ENCODE results near the gene SCG5.
A peak's percentile ranks its signal among the peaks of the same experiment; 100 is the strongest.

DNA sequence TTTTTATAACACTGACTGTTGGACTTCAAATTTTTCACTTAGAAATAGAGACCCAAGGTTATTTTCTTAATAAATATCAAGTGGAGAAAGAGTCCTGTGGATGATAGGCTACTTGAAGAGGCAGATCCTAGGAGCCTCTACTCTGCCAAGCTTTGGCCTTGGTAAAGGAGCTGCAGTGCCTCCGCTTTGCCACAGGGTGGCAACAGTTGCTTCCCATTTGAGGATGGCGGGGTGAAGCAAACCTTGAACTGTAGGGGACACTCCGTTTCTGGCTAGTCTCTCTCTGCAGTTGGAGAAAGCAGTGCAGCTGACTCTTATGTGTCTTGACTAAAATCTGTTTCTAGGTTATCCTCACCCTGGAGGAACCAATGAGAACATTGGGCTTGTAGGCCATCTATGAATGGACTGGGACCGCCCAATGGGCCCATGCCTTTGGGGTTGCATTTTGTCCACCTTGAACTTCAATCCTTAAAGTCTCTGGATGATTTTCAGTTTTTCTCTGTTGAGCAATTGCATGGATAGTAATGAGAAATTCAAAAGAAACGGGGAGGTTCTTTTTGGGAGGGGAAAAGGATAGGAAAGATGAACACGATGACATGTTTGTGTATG, 9.8 kb downstream of the SCG5 start:
- TF ChIP-seq, protein P1, sequence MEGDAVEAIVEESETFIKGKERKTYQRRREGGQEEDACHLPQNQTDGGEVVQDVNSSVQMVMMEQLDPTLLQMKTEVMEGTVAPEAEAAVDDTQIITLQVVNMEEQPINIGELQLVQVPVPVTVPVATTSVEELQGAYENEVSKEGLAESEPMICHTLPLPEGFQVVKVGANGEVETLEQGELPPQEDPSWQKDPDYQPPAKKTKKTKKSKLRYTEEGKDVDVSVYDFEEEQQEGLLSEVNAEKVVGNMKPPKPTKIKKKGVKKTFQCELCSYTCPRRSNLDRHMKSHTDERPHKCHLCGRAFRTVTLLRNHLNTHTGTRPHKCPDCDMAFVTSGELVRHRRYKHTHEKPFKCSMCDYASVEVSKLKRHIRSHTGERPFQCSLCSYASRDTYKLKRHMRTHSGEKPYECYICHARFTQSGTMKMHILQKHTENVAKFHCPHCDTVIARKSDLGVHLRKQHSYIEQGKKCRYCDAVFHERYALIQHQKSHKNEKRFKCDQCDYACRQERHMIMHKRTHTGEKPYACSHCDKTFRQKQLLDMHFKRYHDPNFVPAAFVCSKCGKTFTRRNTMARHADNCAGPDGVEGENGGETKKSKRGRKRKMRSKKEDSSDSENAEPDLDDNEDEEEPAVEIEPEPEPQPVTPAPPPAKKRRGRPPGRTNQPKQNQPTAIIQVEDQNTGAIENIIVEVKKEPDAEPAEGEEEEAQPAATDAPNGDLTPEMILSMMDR (IDR thresholded peaks at IDR 0.05; ENCODE audit: low read depth, low read length, missing input control) = peak; percentile 92
- TF ChIP-seq HNF4G (IDR thresholded peaks at IDR 0.05) = no peak

All from liver (tissue), 3 donors.